Neural progenitor cell (in vitro differentiated cells): ENCODE measurements around the gene PEAK3. TPM values are rescaled to one million over a fixed set of nuclear protein-coding genes. Genes with fewer than 3 reads are reported as not detected.

ENCODE experiments used
- DNase-seq: peaks from one replicate; pipeline ENCODE4 v3.0.0-alpha.2; 2016; ENCODE audit warnings: low spot score
- H2AFZ ChIP-seq: fragments of 200-600 bp; sonication (generic); replicated peaks from 2 replicates; pipeline ENCODE4 v1.6.1; 2016; ENCODE audit warnings: antibody characterized with exemption
- H3F3A ChIP-seq: fragments of 200-600 bp; sonication (generic); 2 replicates; pipeline ENCODE4 v1.6.1; 2016; ENCODE audit warnings: antibody characterized with exemption, low read depth
- H3K27ac ChIP-seq: fragments of 200-600 bp; sonication (generic); 2 replicates; pipeline ENCODE4 v1.5.1; 2016; ENCODE audit warnings: mild to moderate bottlenecking
- H3K27me3 ChIP-seq: fragments of 200-600 bp; sonication (generic); 2 replicates; pipeline ENCODE4 v1.6.1; 2016; ENCODE audit warnings: mild to moderate bottlenecking, moderate library complexity
- H3K36me3 ChIP-seq: fragments of 200-600 bp; sonication (generic); 2 replicates; pipeline ENCODE4 v1.5.1; 2016
- H3K4me1 ChIP-seq: fragments of 200-600 bp; sonication (generic); 2 replicates; pipeline ENCODE4 v1.6.1; 2016; ENCODE audit warnings: mixed run types
- H3K4me2 ChIP-seq: fragments of 200-600 bp; sonication (generic); 2 replicates; pipeline ENCODE4 v1.6.1; 2016
- H3K4me3 ChIP-seq: fragments of 200-600 bp; sonication (generic); 2 replicates; pipeline ENCODE4 v1.5.1; 2016
- H3K79me2 ChIP-seq: fragments of 200-600 bp; sonication (generic); 2 replicates; pipeline ENCODE4 v1.6.1; 2016; ENCODE audit warnings: low read depth
- H3K9ac ChIP-seq: fragments of 200-600 bp; sonication (generic); 2 replicates; pipeline ENCODE4 v1.6.1; 2016
- H3K9me3 ChIP-seq: fragments of 200-600 bp; sonication (generic); 2 replicates; pipeline ENCODE4 v1.5.1; 2016; ENCODE audit warnings: low read depth
- H4K20me1 ChIP-seq: fragments of 200-600 bp; sonication (generic); 2 replicates; pipeline ENCODE4 v1.6.1; 2016; ENCODE audit warnings: low read depth
- H3K27ac Mint-ChIP-seq: 3 replicates; pipeline ENCODE4 v1.8.0; 2021; ENCODE audit warnings: mixed read lengths
- H3K27me3 Mint-ChIP-seq: 2 replicates; pipeline ENCODE4 v1.8.0; 2022; ENCODE audit warnings: low read depth, mild to moderate bottlenecking, inconsistent platforms, moderate library complexity, mixed read lengths; ENCODE audit not compliant: insufficient read depth
- H3K36me3 Mint-ChIP-seq: 3 replicates; pipeline ENCODE4 v1.8.0; 2021; ENCODE audit warnings: mixed read lengths
- H3K4me1 Mint-ChIP-seq: 3 replicates; pipeline ENCODE4 v1.8.0; 2021; ENCODE audit warnings: mixed read lengths
- H3K4me3 Mint-ChIP-seq: 3 replicates; pipeline ENCODE4 v1.8.0; 2021; ENCODE audit warnings: mild to moderate bottlenecking, moderate library complexity, mixed read lengths
- H3K9me3 Mint-ChIP-seq: 3 replicates; pipeline ENCODE4 v1.8.0; 2020; ENCODE audit warnings: mixed read lengths
- EZH2 ChIP-seq: fragments of 200-600 bp; sonication (generic); IDR thresholded peaks from 2 replicates; pipeline ENCODE4 v1.6.1; 2017; ENCODE audit warnings: antibody characterized with exemption, mild to moderate bottlenecking, moderate library complexity
- EZH2phosphoT487 ChIP-seq: fragments of 200-600 bp; sonication (generic); IDR thresholded peaks from 2 replicates; pipeline ENCODE4 v1.6.1; 2017; ENCODE audit warnings: antibody characterized with exemption
- total RNA-seq: library from RNA; depleted of rRNA; stranded (reverse); fragments of >200 nt; gene quantifications from 2 replicates; pipeline ENCODE4 v1.2.3, GENCODE V29; 2015; ENCODE audit warnings: low replicate concordance
- TF ChIP-seq, protein P1 (sequence below): fragments of 200-600 bp; sonication (generic); IDR thresholded peaks from 2 replicates; pipeline ENCODE4 v1.5.1; 2017; ENCODE audit warnings: antibody characterized with exemption, mild to moderate bottlenecking

PEAK3 gene
- total RNA-seq, 1 donor from 2014 or later: not detected

GRCh38 chr19:2242816-2243215 lies 39.2 kb downstream of the PEAK3 start:
- Mint-ChIP-seq H3K27ac (no peak overlapping the region), H3K27me3 (peaks cover 2% of the 10 kb centered on the region), H3K36me3 (peaks cover 6% of the 10 kb centered on the region), H3K4me1 (peaks cover 42% of the 10 kb centered on the region), H3K4me3 (peak overlapping the region; percentile 6), H3K9me3 (no peaks in the 10 kb centered on the region)
- Histone ChIP-seq H3K79me2 (peaks cover 66% of the 10 kb centered on the region), H3F3A (peaks cover 19% of the 10 kb centered on the region), H3K4me2 (no peak overlapping the region), H4K20me1 (peaks cover 98% of the 10 kb centered on the region), H3K27ac (no peak overlapping the region), H3K4me3 (no peak overlapping the region), H3K9me3 (no peaks in the 10 kb centered on the region), H3K4me1 (peaks cover 32% of the 10 kb centered on the region), H3K36me3 (no peaks in the 10 kb centered on the region), H3K27me3 (no peaks in the 10 kb centered on the region), H3K9ac (no peak overlapping the region), H2AFZ (no peak overlapping the region)
- DNase-seq: no peak
- no peak for TF ChIP-seq EZH2
- TF ChIP-seq, protein P1, sequence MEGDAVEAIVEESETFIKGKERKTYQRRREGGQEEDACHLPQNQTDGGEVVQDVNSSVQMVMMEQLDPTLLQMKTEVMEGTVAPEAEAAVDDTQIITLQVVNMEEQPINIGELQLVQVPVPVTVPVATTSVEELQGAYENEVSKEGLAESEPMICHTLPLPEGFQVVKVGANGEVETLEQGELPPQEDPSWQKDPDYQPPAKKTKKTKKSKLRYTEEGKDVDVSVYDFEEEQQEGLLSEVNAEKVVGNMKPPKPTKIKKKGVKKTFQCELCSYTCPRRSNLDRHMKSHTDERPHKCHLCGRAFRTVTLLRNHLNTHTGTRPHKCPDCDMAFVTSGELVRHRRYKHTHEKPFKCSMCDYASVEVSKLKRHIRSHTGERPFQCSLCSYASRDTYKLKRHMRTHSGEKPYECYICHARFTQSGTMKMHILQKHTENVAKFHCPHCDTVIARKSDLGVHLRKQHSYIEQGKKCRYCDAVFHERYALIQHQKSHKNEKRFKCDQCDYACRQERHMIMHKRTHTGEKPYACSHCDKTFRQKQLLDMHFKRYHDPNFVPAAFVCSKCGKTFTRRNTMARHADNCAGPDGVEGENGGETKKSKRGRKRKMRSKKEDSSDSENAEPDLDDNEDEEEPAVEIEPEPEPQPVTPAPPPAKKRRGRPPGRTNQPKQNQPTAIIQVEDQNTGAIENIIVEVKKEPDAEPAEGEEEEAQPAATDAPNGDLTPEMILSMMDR: no peak
- no peak for TF ChIP-seq EZH2phosphoT487

GRCh38 chr19:2242092-2242537 lies 39.9 kb downstream of the PEAK3 start:
- Histone ChIP-seq H3K27me3 (no peaks in the 10 kb centered on the region), H3K36me3 (no peaks in the 10 kb centered on the region), H3K27ac (no peak overlapping the region), H4K20me1 (peaks cover 100% of the 10 kb centered on the region), H3K9me3 (no peaks in the 10 kb centered on the region), H3K4me2 (no peak overlapping the region), H3F3A (peaks cover 25% of the 10 kb centered on the region), H3K79me2 (peaks cover 73% of the 10 kb centered on the region), H3K4me1 (peaks cover 38% of the 10 kb centered on the region), H2AFZ (no peak overlapping the region), H3K9ac (no peak overlapping the region), H3K4me3 (no peak overlapping the region)
- H3K4me1 Mint-ChIP-seq: peaks cover 47% of the 10 kb centered on the region
- TF ChIP-seq, protein P1: no peak
- TF ChIP-seq EZH2 (no peak), EZH2phosphoT487 (no peak)
- no peak for DNase-seq
- H3K27me3 Mint-ChIP-seq: peaks cover 2% of the 10 kb centered on the region
- H3K27ac Mint-ChIP-seq: no peak overlapping the region
- H3K4me3 Mint-ChIP-seq: no peak overlapping the region
- H3K9me3 Mint-ChIP-seq: no peaks in the 10 kb centered on the region
- peaks cover 8% of the 10 kb centered on the region for H3K36me3 Mint-ChIP-seq

GRCh38 chr19:2240881-2241760 lies 40.9 kb downstream of the PEAK3 start:
- TF ChIP-seq, protein P1: no peak
- TF ChIP-seq EZH2 (no peak), EZH2phosphoT487 (no peak)
- Histone ChIP-seq H3K27me3 (no peaks in the 10 kb centered on the region), H3K9ac (peak overlapping the region; percentile 8), H3K4me1 (peaks cover 38% of the 10 kb centered on the region), H3F3A (peaks cover 30% of the 10 kb centered on the region), H3K4me2 (peak overlapping the region; percentile 81), H2AFZ (no peak overlapping the region), H4K20me1 (peaks cover 92% of the 10 kb centered on the region), H3K27ac (no peak overlapping the region), H3K36me3 (no peaks in the 10 kb centered on the region), H3K4me3 (peak overlapping the region; percentile 72), H3K9me3 (no peaks in the 10 kb centered on the region), H3K79me2 (peaks cover 77% of the 10 kb centered on the region)
- DNase-seq: no peak
- Mint-ChIP-seq H3K4me3 (peak overlapping the region; percentile 99), H3K27me3 (peaks cover 7% of the 10 kb centered on the region), H3K9me3 (no peaks in the 10 kb centered on the region), H3K27ac (peak overlapping the region; percentile 93), H3K4me1 (peaks cover 52% of the 10 kb centered on the region), H3K36me3 (peaks cover 10% of the 10 kb centered on the region)
